ENCODE results near the gene CCDC28A.
"Not testable (repeated sequence)": the region's sequence is repeated elsewhere in the genome, so short reads cannot be mapped to it uniquely, and the experiment has no call there.

The CCDC28A gene

GRCh38 chr6:138773177-138774091, at the start of gene CCDC28A:
CCDC28A (plus strand) TSS chr6:138773769; CDS start chr6:138776121, 2,352 bp downstream.
- peak; percentile 81 to 100 (median 96) for DNase-seq

- peak in 5 of 58 donors; percentile 1 to 5 (median 2) for DNase-seq
Observed at GRCh38 chr6:138724015-138724414, 49.6 kb upstream of the CCDC28A start.

- no peak for DNase-seq
Observed at GRCh38 chr6:138726066-138726756, 47.4 kb upstream of the CCDC28A start.

- no peak for DNase-seq
Observed at GRCh38 chr6:138726757-138727097, 46.8 kb upstream of the CCDC28A start.

GRCh38 chr6:138727182-138727581, 46.4 kb upstream of the CCDC28A start:
- DNase-seq = no peak

GRCh38 chr6:138728662-138729061, 44.9 kb upstream of the CCDC28A start:
- no peak for DNase-seq

- DNase-seq = not testable (repeated sequence)
Observed at GRCh38 chr6:138730037-138730436, 43.5 kb upstream of the CCDC28A start.

- DNase-seq = no peak
Observed at GRCh38 chr6:138734585-138734984, 39.0 kb upstream of the CCDC28A start.

GRCh38 chr6:138736640-138737039, 36.9 kb upstream of the CCDC28A start:
- DNase-seq = no peak

GRCh38 chr6:138752017-138752416, 21.6 kb upstream of the CCDC28A start:
- no peak for DNase-seq

GRCh38 chr6:138757136-138757535, 16.4 kb upstream of the CCDC28A start:
- no peak for DNase-seq

GRCh38 chr6:138765896-138766655, 7.5 kb upstream of the CCDC28A start:
- peak in 2 of 58 donors; percentile 2 to 11 for DNase-seq

- DNase-seq = no peak
Observed at GRCh38 chr6:138769102-138769676, 4.4 kb upstream of the CCDC28A start.

- peak in 1 of 58 donors; percentile 8 for DNase-seq
Observed at GRCh38 chr6:138772596-138773176, 883 bp upstream of the CCDC28A start.

GRCh38 chr6:138774370-138774769, 801 bp downstream of the CCDC28A start:
- peak in 11 of 58 donors; percentile 1 to 44 (median 3) for DNase-seq

GRCh38 chr6:138776659-138777058, 3.1 kb downstream of the CCDC28A start:
- no peak for DNase-seq

GRCh38 chr6:138778331-138778730, 4.8 kb downstream of the CCDC28A start:
- DNase-seq = no peak

GRCh38 chr6:138782243-138782642, 8.7 kb downstream of the CCDC28A start:
- no peak for DNase-seq

GRCh38 chr6:138785079-138785478, 11.5 kb downstream of the CCDC28A start:
- no peak for DNase-seq

- DNase-seq = peak in 28 of 58 donors; percentile 2 to 65 (median 19)
Observed at GRCh38 chr6:138785980-138786379, 12.4 kb downstream of the CCDC28A start.

GRCh38 chr6:138787138-138787537, 13.6 kb downstream of the CCDC28A start:
- no peak for DNase-seq
